ENCODE results near the gene DNAJC25. TPM values are rescaled to one million over a fixed set of nuclear protein-coding genes. Genes with fewer than 3 reads are reported as not detected.

Gene DNAJC25
- total and polyA plus RNA-seq, 2 of the 13 experiments (the other 11 are each of a cell fraction or from before 2014, with no cell fraction given) = 5.7 to 10.2 TPM

GRCh38 chr9:111631214-111631971, at the start of gene DNAJC25 (continued):
- TF ChIP-seq DR1 (CRISPR knock-in tag; IDR thresholded peaks at IDR 0.05) = peak; percentile 93
- no peak for TF ChIP-seq ZKSCAN1 (IDR thresholded peaks at IDR 0.05; ENCODE audit: low read length)
- TF ChIP-seq KAT8 (CRISPR knock-in tag; IDR thresholded peaks at IDR 0.05) = no peak; the same call in none of the 2 replicates
- no peak for TF ChIP-seq NCOA5 (CRISPR knock-in tag; IDR thresholded peaks at IDR 0.05)
- TF ChIP-seq ZNF839 (CRISPR knock-in tag; IDR thresholded peaks at IDR 0.05; ENCODE audit: borderline replicate concordance) = no peak; the same call in 1 of the 2 replicates
- TF ChIP-seq SNAPC2 (CRISPR knock-in tag; IDR thresholded peaks at IDR 0.05) = no peak; the same call in 1 of the 2 replicates
- TF ChIP-seq MIER2 (CRISPR knock-in tag; IDR thresholded peaks at IDR 0.05) = no peak; the same call in 1 of the 2 replicates
- peak; percentile 83; the same call in 1 of the 2 replicates for TF ChIP-seq MXD3 (CRISPR knock-in tag; IDR thresholded peaks at IDR 0.05)
- peak; percentile 74; the same call in 1 of the 2 replicates for TF ChIP-seq PRMT3 (CRISPR knock-in tag; IDR thresholded peaks at IDR 0.05; ENCODE audit: borderline replicate concordance, low read depth)
- TF ChIP-seq ZNF317 (CRISPR knock-in tag; IDR thresholded peaks at IDR 0.05) = no peak
- TF ChIP-seq HMGA1 (CRISPR knock-in tag; conservative IDR thresholded peaks at IDR 0.05) = no peak
- TF ChIP-seq SOX5 (CRISPR knock-in tag; IDR thresholded peaks at IDR 0.05; ENCODE audit: borderline replicate concordance) = peak; percentile 4; the same call in 1 of the 2 replicates
- TF ChIP-seq PRDM10 (CRISPR knock-in tag; IDR thresholded peaks at IDR 0.05; ENCODE audit: low read depth) = 0 out of 2 replicates have a peak, but pooled peaks have one; percentile 6
- no peak for TF ChIP-seq ZNF674 (CRISPR knock-in tag; IDR thresholded peaks at IDR 0.05; ENCODE audit: low read depth)
- no peak for TF ChIP-seq FOXP1 (IDR thresholded peaks at IDR 0.05)
- TF ChIP-seq FOXP1 (CRISPR knock-in tag; IDR thresholded peaks at IDR 0.05) = no peak
- no peak for TF ChIP-seq TOPORS (CRISPR knock-in tag; IDR thresholded peaks at IDR 0.05)
- TF ChIP-seq ZNF460 (CRISPR knock-in tag; IDR thresholded peaks at IDR 0.05; ENCODE audit: borderline replicate concordance) = no peak
- TF ChIP-seq BRD4 (CRISPR knock-in tag; IDR thresholded peaks at IDR 0.05) = no peak
- TF ChIP-seq CHCHD3 (CRISPR knock-in tag; IDR thresholded peaks at IDR 0.05) = no peak
- TF ChIP-seq ZNF333 (CRISPR knock-in tag; IDR thresholded peaks at IDR 0.05; ENCODE audit: borderline replicate concordance) = no peak
- no peak for TF ChIP-seq IRF1 (CRISPR knock-in tag; IDR thresholded peaks at IDR 0.05; ENCODE audit: low read depth)
- TF ChIP-seq MAZ (IDR thresholded peaks at IDR 0.05; ENCODE audit: borderline replicate concordance, low read depth, low read length) = peak; percentile 67
- TF ChIP-seq MAZ (CRISPR knock-in tag; IDR thresholded peaks at IDR 0.05; ENCODE audit: low read depth) = peak; percentile 91
- TF ChIP-seq ZNF598 (CRISPR knock-in tag; IDR thresholded peaks at IDR 0.05; ENCODE audit: borderline replicate concordance) = 0 out of 2 replicates have a peak, but pooled peaks have one; percentile 30
- TF ChIP-seq TBX2 (CRISPR knock-in tag; IDR thresholded peaks at IDR 0.05; ENCODE audit: borderline replicate concordance) = peak; percentile 55
- no peak for TF ChIP-seq ZSCAN29 (CRISPR knock-in tag; conservative IDR thresholded peaks at IDR 0.05)

Measured in HepG2 (cell line).